Spleen (tissue), 7 donors: ENCODE results near the gene RASSF7.
A peak's percentile ranks its signal among the peaks of the same experiment; 100 is the strongest.

Source experiments
- POLR2A ChIP-seq, 3 donors: fragments of 450-650 bp; IDR thresholded peaks; one replicate each; pipeline ENCODE4 v1.5.1; 2017; ENCODE audit warnings: antibody characterized with exemption in 3 of 3, mild to moderate bottlenecking in 1 of 3
- POLR2AphosphoS5 ChIP-seq, 3 donors: sonication (generic); formaldehyde crosslinking; IDR thresholded peaks; one replicate each; pipeline ENCODE4 v1.5.1; 2017; ENCODE audit warnings: antibody characterized with exemption in 3 of 3
- TF ChIP-seq, protein P1 (sequence below), 11 experiments: fragments of 200-600 bp in 7 of 11; fragments of 450-650 bp in 4 of 11; sonication (generic) in 4 of 11; IDR thresholded peaks in 8 of 11; conservative IDR thresholded peaks in 3 of 11; 1 replicate in 7 of 11; 2 replicates in 4 of 11; pipeline versions ENCODE4 v1.4.0 to v1.8.0; 2016 to 2021; ENCODE audit warnings: antibody characterized with exemption in 11 of 11, inconsistent platforms in 4 of 11, mild to moderate bottlenecking in 1 of 11
- donor health status: DM: no; HTN: no; CAD: no; lungs with moderate emphysema.
- donor health status: DM: no; HTN: no; CAD: no.
- donor health status: DM: no; HTN: no; CAD: no.

DNA sequence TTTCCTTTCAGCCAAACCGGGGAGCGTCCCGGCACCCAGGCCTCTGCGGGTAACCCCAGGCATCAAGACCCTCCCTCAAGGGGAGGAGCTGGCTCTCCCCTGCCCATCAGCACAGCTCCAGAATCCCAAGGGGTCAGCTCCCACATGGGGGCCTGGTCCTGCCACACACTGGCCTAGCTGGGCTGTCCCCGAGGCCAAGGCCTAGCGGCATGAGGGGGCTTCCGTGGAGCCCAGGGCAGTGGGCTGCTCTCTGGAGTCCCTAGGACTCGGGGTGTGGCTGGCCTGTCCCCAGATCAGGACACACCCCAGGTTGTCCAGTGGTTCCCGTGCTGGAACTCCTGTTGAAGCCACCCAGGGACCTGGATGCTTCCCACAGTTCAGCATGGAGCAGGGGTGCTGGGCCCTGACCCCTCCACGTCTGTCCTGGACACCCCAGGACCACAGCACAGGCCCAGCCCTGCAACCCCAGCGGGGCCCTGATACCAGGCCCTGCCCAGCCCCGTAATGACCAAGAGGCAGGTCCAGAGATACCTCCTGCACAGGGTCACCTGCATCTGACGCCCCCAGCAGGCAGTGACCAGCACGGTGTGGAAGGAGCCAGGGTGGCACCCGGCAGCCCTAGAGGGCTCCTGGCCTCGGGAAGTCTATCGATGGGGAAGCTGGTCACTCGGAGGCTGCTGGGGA is 30.9 kb upstream of the RASSF7 start:
- no peak for TF ChIP-seq POLR2A (IDR thresholded peaks at IDR 0.05)
- TF ChIP-seq, protein P1, sequence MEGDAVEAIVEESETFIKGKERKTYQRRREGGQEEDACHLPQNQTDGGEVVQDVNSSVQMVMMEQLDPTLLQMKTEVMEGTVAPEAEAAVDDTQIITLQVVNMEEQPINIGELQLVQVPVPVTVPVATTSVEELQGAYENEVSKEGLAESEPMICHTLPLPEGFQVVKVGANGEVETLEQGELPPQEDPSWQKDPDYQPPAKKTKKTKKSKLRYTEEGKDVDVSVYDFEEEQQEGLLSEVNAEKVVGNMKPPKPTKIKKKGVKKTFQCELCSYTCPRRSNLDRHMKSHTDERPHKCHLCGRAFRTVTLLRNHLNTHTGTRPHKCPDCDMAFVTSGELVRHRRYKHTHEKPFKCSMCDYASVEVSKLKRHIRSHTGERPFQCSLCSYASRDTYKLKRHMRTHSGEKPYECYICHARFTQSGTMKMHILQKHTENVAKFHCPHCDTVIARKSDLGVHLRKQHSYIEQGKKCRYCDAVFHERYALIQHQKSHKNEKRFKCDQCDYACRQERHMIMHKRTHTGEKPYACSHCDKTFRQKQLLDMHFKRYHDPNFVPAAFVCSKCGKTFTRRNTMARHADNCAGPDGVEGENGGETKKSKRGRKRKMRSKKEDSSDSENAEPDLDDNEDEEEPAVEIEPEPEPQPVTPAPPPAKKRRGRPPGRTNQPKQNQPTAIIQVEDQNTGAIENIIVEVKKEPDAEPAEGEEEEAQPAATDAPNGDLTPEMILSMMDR (IDR thresholded peaks at IDR 0.05 in 8 of 11, conservative IDR thresholded peaks at IDR 0.05 in 3 of 11): no peak
- peak in 1 of 3 donors; percentile 18 for TF ChIP-seq POLR2AphosphoS5 (IDR thresholded peaks at IDR 0.05)
